Posterior cingulate gyrus (tissue), 11 donors: Measurements from ENCODE around the gene TSPOAP1.

Source experiments
- DNase-seq, 10 donors: peaks; one replicate each; pipeline versions ENCODE4 v3.0.0 to v3.0.0-alpha.2; 2020 to 2021; ENCODE audit warnings: mixed read lengths in 3 of 10
- intact Hi-C: fragments of 100-400 bp; cut with DNase I; formaldehyde crosslinking; loops from one replicate; pipeline ENCODE4 v1.15.1; 2023

TSPOAP1 gene

GRCh38 chr17:58362368-58363014 lies 33.9 kb upstream of the TSPOAP1 start:
- intact Hi-C loops: no loop called here
- no peak for DNase-seq

GRCh38 chr17:58360296-58361063 lies 31.9 kb upstream of the TSPOAP1 start:
- DNase-seq: no peak
- intact Hi-C loops: no loop called here

- intact Hi-C loops: loop anchor here (10.0 kb wide), 1 partner anchor 156 kb away; the partner anchor contains the start of gene MTMR4
- no peak for DNase-seq
Observed at GRCh38 chr17:58358408-58359172, 30.0 kb upstream of the TSPOAP1 start.

GRCh38 chr17:58357312-58358297 lies 29.0 kb upstream of the TSPOAP1 start:
- intact Hi-C loops: loop anchor here (10.0 kb wide), 1 partner anchor 157 kb away; the partner anchor contains the start of gene MTMR4
- no peak for DNase-seq

GRCh38 chr17:58356231-58356630 lies 27.6 kb upstream of the TSPOAP1 start:
- no peak for DNase-seq
- intact Hi-C loops: loop anchor here (10.0 kb wide), 1 partner anchor 159 kb away; the partner anchor contains the start of gene MTMR4

GRCh38 chr17:58354541-58355216 lies 26.1 kb upstream of the TSPOAP1 start:
- DNase-seq: no peak
- intact Hi-C loops: loop anchor here (5.0 to 10.0 kb wide), 2 partner anchors 63 to 160 kb away; partner anchors contain the start of genes MTMR4 and RNF43

- intact Hi-C loops: loop anchor here (5.0 to 10.0 kb wide), 2 partner anchors 64 to 161 kb away; partner anchors contain the start of genes MTMR4 and RNF43
- DNase-seq: no peak
Observed at GRCh38 chr17:58353389-58353825, 24.8 kb upstream of the TSPOAP1 start.

- peak in 3 of 10 donors; percentile 32 to 79 (median 34) for DNase-seq
- intact Hi-C loops: loop anchor here (5.0 to 10.0 kb wide), 2 partner anchors 65 to 162 kb away; partner anchors contain the start of genes MTMR4 and RNF43
Observed at GRCh38 chr17:58352596-58353388, 24.2 kb upstream of the TSPOAP1 start.

GRCh38 chr17:58351831-58352595 lies 23.4 kb upstream of the TSPOAP1 start, which contains the start of gene SUPT4H1:
TSS of gene SUPT4H1 (minus strand) at chr17:58352201. CDS start at chr17:58352135, 66 bp downstream.
- intact Hi-C loops: loop anchor here (5.0 to 10.0 kb wide), 2 partner anchors 65 to 163 kb away; partner anchors contain the start of genes MTMR4 and RNF43
- peak; percentile 78 to 97 (median 82) for DNase-seq

GRCh38 chr17:58351182-58351581 lies 22.6 kb upstream of the TSPOAP1 start:
- intact Hi-C loops: loop anchor here (5.0 to 10.0 kb wide), 2 partner anchors 66 to 164 kb away; partner anchors contain the start of genes MTMR4 and RNF43
- no peak for DNase-seq

- intact Hi-C loops: no loop called here
- no peak for DNase-seq
Observed at GRCh38 chr17:58348038-58348437, 19.4 kb upstream of the TSPOAP1 start.

- no peak for DNase-seq
Observed at GRCh38 chr17:58345500-58345899, 16.9 kb upstream of the TSPOAP1 start.

GRCh38 chr17:58344791-58345157 lies 16.2 kb upstream of the TSPOAP1 start:
- peak in 2 of 10 donors; percentile 35 to 37 for DNase-seq
- intact Hi-C loops: no loop called here

More at GRCh38 chr17:58345500-58345899, 16.9 kb upstream of the TSPOAP1 start:
- intact Hi-C loops: no loop called here

- intact Hi-C loops: no loop called here
- DNase-seq: peak in 3 of 10 donors; percentile 43 to 68 (median 62)
Observed at GRCh38 chr17:58344047-58344790, 15.6 kb upstream of the TSPOAP1 start.

GRCh38 chr17:58343131-58343530 lies 14.5 kb upstream of the TSPOAP1 start:
- intact Hi-C loops: no loop called here
- DNase-seq: peak in 2 of 10 donors; percentile 5 to 18

GRCh38 chr17:58341861-58342475 lies 13.4 kb upstream of the TSPOAP1 start:
- intact Hi-C loops: no loop called here

More at GRCh38 chr17:58341861-58342475, 13.4 kb upstream of the TSPOAP1 start:
- DNase-seq: peak in 1 of 10 donors; percentile 16
